Nucleus accumbens (tissue), 56 donors: ENCODE measurements around the gene PCP4L1.
A peak's percentile ranks its signal among the peaks of the same experiment; 100 is the strongest.
"Not testable (repeated sequence)": the region's sequence is repeated elsewhere in the genome, so short reads cannot be mapped to it uniquely, and the experiment has no call there.

Source experiments
- DNase-seq, 56 donors: peaks; one replicate each; lab custom pipeline; 2025; lab: John Stamatoyannopoulos, UW

The PCP4L1 gene

GRCh38 chr1:161258439-161259344, at the start of gene PCP4L1:
Gene PCP4L1, plus strand, starts transcription at chr1:161258745. Its CDS starts 230 bp downstream, at chr1:161258975.
- peak in 53 of 56 donors; percentile 10 to 88 (median 61) for DNase-seq

- peak in 44 of 56 donors; percentile 15 to 77 (median 43) for DNase-seq
Measured at GRCh38 chr1:161209790-161210409, 48.6 kb upstream of the PCP4L1 start.

DNA sequence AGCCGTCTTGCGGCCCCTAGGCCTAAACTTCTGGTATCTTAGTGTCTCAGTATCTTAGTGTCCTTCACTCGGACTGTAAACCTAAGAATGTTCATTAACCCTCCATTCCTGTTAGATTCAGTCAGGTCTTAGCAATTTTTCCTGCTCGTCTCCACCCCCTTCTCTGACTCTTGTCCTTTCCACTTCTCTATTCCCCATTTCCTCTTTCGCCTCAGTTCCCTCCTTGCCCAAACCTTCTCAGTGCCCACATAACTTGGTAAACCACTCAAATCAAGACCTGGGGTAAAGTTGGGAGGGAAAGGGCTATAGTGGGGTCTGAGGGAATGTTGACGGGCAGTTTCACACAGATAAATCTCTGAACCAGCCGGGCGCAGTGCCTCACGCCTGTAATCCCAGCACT, 44.2 kb upstream of the PCP4L1 start:
- DNase-seq: no peak

- peak in 7 of 56 donors; percentile 8 to 52 (median 21) for DNase-seq
Measured at GRCh38 chr1:161215076-161215475, 43.5 kb upstream of the PCP4L1 start, which contains the start of gene FCER1G. Gene FCER1G, plus strand, starts transcription at chr1:161215295. Its CDS starts 27 bp downstream, at chr1:161215322.

DNA sequence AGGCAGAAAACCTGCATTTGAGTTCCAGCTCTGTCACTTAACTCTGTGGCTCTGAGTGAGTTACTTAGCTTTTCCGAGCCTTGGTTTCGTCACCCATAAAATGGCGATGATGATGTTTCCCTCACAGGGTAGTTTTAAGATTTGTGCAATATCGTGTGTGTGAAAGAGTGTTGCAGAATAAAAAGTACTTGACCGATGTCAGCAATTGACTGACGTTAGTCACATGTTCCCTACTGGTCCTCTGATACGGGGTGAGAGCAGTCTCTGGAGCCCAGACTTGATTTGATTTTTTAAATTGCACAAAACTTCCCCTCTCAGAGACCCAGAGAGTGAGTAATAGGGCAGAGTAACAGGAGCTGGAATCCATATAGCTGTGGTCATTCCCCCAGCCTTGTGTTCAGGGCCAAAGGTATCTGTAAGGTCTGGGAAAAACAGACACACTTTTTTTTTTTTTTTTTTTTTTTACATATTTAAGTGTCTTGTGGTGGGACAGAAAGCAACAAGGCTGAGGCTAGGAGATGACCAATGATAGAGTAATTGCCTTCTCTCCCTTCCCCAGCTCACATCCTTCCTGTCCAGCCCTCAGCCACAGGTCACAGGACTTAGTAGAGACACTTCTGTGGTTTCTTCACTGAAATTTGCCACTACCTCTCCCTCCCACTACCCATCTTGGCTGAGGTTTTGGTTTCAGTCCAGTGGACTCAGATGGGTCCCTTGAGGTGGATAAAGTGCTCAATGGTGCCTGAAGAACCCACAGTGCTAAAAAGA, 41.4 kb upstream of the PCP4L1 start:
- peak in 1 of 56 donors; percentile 5 for DNase-seq

GRCh38 chr1:161217831-161218230, 40.7 kb upstream of the PCP4L1 start:
- DNase-seq: no peak

DNA sequence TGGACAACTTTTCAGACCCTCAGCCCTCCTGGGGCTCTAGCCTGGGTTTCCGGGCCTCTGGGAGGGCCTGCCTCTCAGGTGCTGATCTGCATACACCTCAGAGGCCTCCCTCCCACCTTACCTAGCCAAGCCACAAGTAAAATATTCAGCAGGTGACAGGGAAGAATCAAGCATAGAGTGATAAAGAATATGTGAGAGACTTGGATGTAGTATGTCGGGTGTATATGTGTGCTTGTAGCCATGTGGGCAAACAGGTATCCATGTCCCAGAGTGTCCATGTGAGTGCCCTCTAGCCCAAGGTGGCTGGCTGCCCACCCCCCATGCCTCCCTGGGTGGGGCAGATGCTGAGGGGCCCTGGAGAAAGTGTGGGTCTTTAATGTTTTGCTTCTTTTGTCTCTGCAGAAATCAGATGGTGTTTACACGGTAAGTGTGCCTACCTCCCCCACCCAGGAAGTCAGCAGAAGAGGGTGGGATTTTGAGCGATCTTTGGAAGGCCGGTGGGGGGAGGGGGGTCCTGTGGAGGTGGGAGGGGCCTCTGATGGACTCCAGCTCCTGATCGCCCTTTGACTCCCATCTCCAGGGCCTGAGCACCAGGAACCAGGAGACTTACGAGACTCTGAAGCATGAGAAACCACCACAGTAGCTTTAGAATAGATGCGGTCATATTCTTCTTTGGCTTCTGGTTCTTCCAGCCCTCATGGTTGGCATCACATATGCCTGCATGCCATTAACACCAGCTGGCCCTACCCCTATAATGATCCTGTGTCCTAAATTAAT, 40.1 kb upstream of the PCP4L1 start:
- DNase-seq: no peak

DNA sequence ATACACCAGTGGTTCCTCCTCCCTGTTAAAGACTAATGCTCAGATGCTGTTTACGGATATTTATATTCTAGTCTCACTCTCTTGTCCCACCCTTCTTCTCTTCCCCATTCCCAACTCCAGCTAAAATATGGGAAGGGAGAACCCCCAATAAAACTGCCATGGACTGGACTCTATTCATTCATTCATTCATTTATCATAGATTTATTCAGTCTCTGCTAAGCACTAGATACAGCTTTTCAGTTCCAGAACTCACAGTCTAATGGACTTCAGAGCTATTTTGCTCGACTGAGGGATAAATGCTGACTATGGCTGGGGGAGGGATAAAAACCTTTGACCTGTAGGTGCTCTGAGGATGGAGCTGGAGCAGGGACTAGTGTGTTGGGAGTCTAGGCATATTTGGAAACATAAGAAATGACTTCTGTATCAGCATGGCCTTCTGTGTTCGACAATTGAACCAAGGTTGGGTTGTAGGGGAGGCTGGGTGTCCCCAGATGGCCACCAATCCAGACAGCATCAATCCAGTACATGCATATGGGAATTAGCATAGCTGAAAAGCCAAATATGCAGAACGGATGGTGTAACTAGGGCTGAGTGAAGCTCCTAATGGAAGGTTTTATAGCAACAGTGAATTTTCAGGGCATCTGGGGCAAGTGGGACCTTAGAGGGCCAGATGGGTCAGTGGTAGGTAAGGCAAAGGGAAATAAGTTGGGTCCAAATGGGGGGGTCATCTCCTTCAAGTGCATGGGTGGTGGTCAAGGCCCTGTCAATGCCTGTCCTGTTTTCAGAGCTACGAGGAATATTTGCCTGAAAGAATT, 39.3 kb upstream of the PCP4L1 start:
- no peak for DNase-seq

DNA sequence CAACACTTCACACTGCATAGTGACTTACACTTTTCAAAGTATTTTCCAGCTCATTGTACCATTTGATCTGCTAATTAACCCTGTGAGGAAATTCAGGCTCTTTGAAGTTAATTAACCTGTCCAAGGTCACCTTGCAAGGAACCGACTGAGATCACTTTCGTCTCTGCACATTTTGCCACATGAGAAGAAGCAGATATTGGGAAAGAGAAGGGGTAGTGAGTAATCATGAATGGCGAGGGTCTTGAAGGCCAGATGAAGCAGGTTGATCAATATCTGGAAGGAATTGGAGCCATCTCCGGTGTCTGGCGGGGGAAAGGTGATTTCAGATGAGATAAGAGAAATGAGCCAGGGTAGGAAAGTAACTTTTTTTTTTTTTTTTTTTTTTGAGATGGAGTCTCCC, 38.5 kb upstream of the PCP4L1 start:
- no peak for DNase-seq

GRCh38 chr1:161222175-161223019, 36.1 kb upstream of the PCP4L1 start:
- no peak for DNase-seq

- DNase-seq: no peak
Measured at GRCh38 chr1:161223805-161224694, 34.5 kb upstream of the PCP4L1 start.

DNA sequence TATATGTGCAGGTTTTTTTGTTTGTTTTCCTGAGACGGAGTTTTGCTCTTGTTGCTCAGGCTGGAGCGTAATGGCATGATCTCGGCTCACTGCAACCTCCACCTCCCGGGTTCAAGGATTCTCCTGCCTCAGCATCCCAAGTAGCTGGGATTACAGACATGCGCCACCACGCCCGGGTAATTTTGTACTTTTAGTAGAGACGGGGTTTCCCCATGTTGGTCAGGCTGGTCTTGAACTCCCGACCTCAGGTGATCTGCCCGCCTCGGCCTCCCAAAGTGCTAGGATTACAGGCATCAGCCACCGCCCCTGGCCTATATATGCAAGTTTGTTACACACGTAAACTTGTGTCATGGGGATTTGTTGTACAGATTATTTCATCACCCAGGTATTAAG, 33.9 kb upstream of the PCP4L1 start:
- not testable (repeated sequence) for DNase-seq

DNA sequence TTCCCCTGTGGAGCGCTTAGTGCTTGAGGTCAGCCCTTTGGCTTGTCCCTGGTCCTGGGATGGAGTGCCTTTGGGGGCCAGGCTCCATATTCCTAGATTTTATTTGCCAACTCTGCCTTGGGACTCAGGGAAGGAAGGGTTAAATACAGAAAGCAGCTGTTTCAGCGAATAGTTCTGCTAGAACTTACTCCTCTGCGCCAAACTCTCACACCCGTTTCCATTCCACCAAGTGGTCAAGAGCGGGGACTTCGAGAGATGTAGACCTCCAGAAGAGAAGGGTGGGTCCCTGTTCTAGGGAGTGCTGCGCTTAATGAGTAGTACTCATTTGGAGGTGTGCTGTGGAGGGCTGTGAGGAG, 33.4 kb upstream of the PCP4L1 start:
- DNase-seq: no peak

- DNase-seq: peak; percentile 51 to 97 (median 88)
Measured at GRCh38 chr1:161225534-161226319, 32.8 kb upstream of the PCP4L1 start, which contains the start of gene TOMM40L. Gene TOMM40L, plus strand, starts transcription at chr1:161226060. Its CDS starts 430 bp downstream, at chr1:161226490.

- DNase-seq: peak in 2 of 56 donors; percentile 30 to 31
Measured at GRCh38 chr1:161226320-161226711, 32.2 kb upstream of the PCP4L1 start.

DNA sequence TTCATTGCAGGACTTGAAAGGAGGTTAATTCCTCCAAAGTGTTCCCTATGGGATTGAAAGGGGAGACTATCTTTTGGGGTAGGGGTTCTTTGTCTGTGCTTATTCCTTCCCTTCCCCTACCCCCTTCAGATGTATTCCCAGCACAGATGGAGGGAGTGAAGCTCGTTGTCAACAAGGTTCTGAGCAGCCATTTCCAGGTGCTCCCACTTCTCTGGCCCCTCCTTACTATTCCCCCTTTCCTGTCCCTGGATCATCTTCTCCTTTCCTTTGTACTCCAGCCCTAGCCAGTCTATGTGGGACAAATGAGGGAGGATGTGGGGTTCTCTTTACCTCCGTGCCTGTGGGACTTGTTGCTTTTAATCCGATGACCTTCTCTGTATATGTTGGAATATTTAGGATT, 31.8 kb upstream of the PCP4L1 start:
- no peak for DNase-seq
